Keratinocyte (primary cell): ENCODE results near the gene MLLT1.

ENCODE experiments used
- CTCF ChIP-seq, 3 experiments: IDR thresholded peaks in 1 of 3; conservative IDR thresholded peaks in 1 of 3; optimal IDR thresholded peaks in 1 of 3; 2 replicates in 2 of 3; 3 replicates in 1 of 3; pipeline versions ENCODE3 to v1.5.1; 2011; ENCODE audit warnings: low read length in 3 of 3, mild to moderate bottlenecking in 3 of 3, moderate library complexity in 2 of 3, control low read depth in 1 of 3, inconsistent platforms in 1 of 3; ENCODE audit not compliant: insufficient read depth in 2 of 3; ENCODE audit errors: extremely low read depth in 1 of 3
- EZH2 ChIP-seq: IDR thresholded peaks from one replicate; pipeline ENCODE4 v1.6.1; 2012; ENCODE audit warnings: inconsistent platforms, mild to moderate bottlenecking, low read length, moderate library complexity

GRCh38 chr19:6274756-6275155 lies 5.0 kb downstream of the MLLT1 start:
- TF ChIP-seq CTCF (optimal IDR thresholded peaks at IDR 0.05 in 1 of 3, IDR thresholded peaks at IDR 0.05 in 1 of 3, conservative IDR thresholded peaks at IDR 0.05 in 1 of 3; ENCODE audit: extremely low read depth in 1 of 3, insufficient read depth in 2 of 3, low read length in 3 of 3): no peak
- no peak for TF ChIP-seq EZH2
